GM19099 (cell line): ENCODE results near the gene BRI3.

Experiments
- POLR2A ChIP-seq: IDR thresholded peaks from 3 replicates; pipeline ENCODE4 v1.6.1; 2011; ENCODE audit warnings: low read depth; ENCODE audit not compliant: insufficient read length; ENCODE audit errors: extremely low read depth

Gene BRI3

GRCh38 chr7:98244871-98245270, 36.6 kb upstream of the BRI3 start:
- TF ChIP-seq POLR2A: no peak

GRCh38 chr7:98248156-98248555, 33.3 kb upstream of the BRI3 start:
- TF ChIP-seq POLR2A: no peak

- no peak for TF ChIP-seq POLR2A
Measured at GRCh38 chr7:98249106-98249505, 32.4 kb upstream of the BRI3 start.

DNA sequence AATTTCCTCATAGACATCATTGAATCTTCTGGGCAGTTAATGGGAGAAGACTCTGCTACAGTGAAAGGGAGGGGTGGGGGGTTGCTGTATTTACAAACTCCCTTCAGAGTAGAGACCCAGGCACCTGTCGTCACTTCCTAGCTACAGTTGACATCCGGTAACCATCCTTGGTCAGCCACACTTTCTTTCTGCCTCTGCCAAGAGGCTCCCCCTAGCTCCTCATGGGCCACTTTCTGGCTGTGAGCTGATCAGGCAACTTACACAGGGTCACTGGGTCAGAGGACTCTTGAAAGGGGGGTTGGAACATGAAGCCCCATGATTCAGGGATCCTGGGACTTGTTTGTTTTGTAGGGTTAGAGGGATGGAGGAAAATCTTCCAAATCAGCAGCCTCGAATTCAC, 30.7 kb upstream of the BRI3 start:
- peak; percentile 37 for TF ChIP-seq POLR2A

GRCh38 chr7:98251231-98251600, 30.3 kb upstream of the BRI3 start:
- TF ChIP-seq POLR2A: peak; percentile 2

DNA sequence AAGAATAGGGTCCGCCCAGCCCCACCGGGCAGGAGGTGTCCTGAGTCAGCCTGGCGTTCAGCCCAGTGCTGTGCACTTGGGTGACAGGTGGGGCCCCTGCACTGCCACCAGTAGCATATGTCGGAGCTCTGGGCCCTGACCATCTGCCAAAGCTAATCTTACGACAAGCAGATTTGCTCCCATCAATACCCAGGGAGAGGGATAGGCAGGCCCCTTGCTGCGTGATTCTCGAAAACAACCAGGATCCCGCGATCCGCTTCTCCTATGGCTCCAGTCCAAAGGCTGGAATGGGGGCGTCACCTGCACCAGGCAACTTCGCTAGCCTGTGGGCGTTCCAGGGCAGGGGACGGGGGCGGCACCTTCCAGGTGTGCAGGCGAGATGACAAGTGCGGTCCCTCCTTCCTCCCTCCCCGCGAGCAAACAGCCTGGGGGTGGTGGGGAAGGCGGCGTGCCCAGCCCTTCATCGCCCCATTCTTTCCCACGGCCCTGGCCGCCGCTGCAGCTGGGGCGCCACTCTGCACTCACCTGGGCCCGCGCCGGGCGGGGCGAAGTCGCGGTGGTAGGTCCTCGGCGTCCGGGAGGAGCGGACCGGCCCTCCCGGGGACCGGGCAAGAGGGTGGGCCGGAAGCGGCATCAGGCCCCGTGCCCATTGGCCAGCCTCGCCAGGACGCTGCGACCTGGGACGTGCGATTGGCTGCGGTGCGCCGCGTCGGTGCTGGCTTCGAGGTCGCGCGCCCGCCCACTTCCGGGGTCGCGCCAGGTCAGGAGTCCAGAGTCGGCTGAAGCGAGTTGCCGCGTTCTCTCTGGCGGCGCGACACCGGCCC, 29.7 kb upstream of the BRI3 start, which contains the start of gene TECPR1:
Gene TECPR1, minus strand, starts transcription at position 632 of the 824 bp plus-strand sequence. CDS start 6,086 bp downstream, outside the sequence.
- TF ChIP-seq POLR2A: peak; percentile 67

DNA sequence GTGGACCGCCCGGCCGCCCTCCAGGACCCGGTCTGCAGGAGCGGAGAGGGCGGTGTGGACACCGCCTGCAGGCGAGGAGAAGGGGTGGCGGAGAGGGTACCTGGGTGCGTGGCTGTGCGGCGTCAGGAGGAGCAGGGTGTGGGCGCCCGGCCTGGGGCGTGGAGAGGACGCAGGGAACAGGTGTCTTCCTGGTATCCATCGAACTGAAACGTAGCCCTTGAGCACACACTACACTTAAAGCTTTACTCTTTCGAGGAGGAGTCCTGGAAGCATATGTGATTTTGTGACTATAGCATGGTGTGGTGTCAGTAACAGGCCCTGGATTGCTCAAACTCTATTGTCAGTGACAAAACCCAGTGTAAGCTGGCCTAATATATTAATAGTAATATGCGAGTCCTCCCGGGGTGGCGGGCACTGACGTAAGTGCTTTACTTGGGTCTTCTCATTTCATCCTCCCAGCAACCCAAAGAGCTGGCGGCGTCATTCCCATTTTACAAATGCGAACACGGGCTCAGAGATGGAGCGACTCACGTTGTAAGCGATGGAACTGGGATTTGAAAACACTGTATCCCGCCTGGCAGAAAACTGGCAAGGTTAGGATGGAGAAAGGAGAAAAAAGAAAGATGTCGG, 28.9 kb upstream of the BRI3 start:
- TF ChIP-seq POLR2A: no peak

GRCh38 chr7:98254516-98254915, 27.0 kb upstream of the BRI3 start:
- TF ChIP-seq POLR2A: no peak

DNA sequence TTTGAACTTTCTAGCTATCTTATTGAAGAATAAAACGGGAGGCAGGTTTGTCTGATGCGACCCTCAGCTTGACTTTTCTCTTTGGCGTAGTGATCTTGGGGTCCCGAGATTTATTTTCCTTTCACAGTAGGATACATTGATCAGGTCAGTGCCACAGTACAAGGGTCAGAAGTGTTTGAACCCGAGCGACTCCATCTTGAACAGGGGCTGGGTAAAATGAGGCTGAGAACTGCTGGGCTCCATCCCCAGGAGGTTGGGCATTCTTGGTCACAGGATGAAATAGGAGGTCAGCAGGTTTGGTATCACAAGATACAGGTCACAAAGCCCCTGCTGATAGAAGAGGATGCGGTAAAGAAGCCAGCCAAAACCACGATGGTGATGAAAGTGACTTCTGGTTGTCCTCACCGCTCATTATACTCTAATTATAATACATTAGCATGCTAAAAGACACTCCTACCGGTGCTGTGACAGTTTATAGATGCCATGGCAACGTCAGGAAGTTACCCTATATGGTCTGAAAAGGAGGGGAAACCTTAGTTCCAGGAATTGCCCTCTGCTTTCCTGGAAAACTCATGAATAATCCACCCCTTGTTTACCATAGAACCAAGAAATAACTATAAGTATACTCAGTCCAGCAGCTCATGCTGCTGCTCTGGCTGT, 26.4 kb upstream of the BRI3 start:
- TF ChIP-seq POLR2A: no peak

DNA sequence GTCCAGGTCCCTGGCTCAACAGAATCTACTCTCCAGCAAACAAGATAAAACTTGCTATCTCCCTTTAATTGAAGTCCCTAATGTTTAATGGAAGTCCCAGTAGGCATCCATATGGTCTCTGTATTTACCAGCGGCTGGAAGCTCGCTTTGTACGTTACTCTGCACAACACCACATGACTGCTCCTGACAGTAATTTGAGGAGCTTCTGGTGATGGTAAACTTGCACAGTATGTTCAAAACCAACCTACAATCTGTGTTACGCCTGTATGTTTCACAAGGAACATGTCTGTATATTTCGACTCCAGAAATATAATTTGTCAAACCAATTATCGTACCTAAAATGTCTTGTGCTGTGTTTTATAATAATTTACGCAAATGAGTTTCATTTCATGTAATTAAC, 25.1 kb upstream of the BRI3 start:
- no peak for TF ChIP-seq POLR2A

DNA sequence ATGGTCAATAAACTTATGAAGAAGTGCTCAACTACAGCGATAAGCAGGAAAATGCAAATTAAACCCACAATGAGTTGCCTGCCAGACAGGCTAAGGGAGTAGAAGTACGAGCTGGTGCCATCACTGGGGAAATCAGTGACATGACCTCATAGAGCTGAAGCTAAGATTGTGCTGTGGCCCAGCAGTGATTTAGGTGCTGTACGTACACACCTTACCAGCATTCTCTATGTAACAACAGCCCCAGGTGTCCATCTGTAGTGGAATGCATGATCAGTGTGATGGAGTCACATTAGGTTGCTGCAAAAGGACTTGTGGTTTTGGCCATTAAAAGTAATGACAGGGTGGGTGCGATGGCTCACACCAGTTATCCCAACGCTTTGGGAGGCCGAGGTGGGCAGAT, 23.8 kb upstream of the BRI3 start:
- no peak for TF ChIP-seq POLR2A

DNA sequence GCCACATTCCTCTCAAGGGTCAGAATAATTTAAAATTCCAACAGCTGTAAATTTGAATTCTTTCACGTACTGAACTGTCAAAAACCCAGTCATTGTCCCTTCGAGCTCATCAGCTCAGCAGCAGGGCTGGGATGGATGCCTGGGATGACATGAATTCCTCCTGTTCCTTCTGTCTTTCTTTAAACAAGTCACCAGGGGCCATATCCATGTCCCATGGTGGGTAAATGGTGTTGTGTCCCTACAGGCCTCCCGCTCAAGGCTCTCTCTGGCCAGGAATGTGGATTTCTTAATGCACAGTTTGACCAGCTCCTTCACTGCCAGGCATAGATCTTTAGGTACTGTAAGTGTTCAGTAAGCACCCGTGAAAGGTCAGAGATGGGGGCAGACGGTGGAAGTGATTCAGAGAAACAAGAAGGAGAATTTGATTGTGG, 15.6 kb upstream of the BRI3 start:
- no peak for TF ChIP-seq POLR2A

DNA sequence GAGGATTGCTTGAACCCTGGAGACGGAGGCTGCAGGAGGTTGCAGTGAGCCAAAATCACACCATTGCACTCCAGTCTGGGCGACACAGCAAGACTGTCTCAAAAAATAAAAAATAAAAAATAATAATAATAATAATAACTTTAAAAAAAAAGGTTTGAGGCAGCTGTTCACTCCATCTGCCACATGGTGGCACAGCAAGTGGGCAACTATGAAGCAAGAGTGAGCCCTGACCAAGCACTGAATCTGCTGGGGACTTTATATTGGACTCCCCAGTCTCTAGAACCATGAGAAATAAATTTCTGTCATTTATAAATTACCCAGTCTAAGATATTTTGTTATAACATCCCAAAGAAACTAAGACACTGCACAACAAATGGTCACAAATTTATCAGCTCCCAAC, 14.6 kb upstream of the BRI3 start:
- no peak for TF ChIP-seq POLR2A

- no peak for TF ChIP-seq POLR2A
Measured at GRCh38 chr7:98267303-98267702, 14.2 kb upstream of the BRI3 start.

DNA sequence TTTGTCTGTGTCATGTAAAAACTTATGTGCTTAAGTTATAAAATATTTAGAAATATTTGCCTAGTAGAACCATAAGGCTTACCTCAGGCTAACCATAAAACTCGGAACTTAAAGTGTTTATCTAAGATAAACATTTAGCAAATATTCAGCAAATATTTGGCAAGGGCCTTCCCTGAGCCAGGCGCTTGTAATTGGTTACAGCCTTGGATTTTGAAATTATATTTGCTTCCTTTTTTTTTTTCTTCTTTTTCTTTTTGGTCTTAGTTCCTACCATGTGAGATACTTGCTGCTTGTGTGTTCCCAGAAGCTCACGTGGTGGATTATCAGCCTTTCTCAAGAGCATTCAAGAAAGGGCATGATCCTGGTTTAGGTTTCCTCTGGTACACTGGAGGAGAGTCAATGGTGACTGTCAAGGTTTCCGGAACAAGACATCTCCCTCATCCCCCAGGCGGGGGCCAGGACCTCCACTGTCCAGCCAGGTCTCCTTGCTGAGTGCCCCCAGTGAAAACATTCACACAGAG, 5.2 kb upstream of the BRI3 start:
- no peak for TF ChIP-seq POLR2A
